ENCODE measurements around the gene AGER. TPM values are rescaled to one million over a fixed set of nuclear protein-coding genes. Genes with fewer than 3 reads are reported as not detected.

The AGER gene
- total and polyA plus RNA-seq, 2 donors (not counting 1 experiment from before 2014, with no cell fraction given): 29.9 to 38.8 TPM

DNA sequence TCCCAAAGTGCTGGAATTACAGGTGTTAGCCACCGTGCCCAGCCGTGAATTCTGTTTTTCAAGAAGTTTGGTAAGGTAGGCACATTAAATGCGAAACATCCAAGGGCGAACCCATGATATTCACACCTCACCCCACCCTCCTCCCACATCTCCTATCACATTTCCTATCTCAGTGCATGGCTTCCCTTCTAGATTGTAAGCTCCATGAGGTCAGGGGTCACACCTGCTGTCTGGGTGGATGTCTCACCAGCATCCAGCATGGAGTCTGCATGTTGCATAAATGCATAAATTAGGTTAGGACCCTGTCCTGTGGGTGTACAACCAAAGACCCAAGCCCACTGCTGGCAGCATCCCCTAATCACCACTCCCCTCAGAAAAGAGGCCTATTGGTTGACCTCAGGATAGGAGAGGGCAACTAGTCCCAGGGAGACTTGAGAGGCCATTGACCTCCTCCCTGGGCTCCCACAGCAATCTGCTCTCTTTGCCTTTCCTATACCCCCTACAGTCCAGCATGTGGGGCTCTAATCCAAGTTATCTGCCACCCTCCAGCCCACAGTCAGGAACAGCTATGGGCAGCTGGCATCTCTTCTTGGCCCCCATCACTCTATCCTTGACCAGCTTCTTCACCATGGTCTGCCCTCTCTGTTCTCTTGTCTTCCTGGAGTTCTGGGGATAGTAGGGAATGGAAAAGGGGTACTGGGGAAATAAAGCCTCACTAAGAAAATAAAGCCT lies 36.5 kb downstream of the AGER start:
- Histone ChIP-seq H3K4me1 (ENCODE audit: control insufficient read depth in 2 of 2, insufficient read depth in 2 of 2, low read length in 2 of 2) (peaks cover 15 to 22% of the 10 kb centered on the region in 2 donors), H3K79me2 (ENCODE audit: control insufficient read depth, insufficient read depth, low read length) (no peaks in the 10 kb centered on the region), H3K27me3 (replicated peaks in 1 of 4; ENCODE audit: control extremely low read depth in 1 of 4, control insufficient read depth in 3 of 4, insufficient read depth in 4 of 4, low read length in 3 of 4) (peaks cover 0 to 50% (median 27%) of the 10 kb centered on the region in 4 experiments), H3K9ac (ENCODE audit: low read length) (no peak overlapping the region), H3K36me3 (replicated peaks in 1 of 2; ENCODE audit: control extremely low read depth in 1 of 2, control insufficient read depth in 1 of 2, extremely low read depth in 1 of 2, insufficient read depth in 2 of 2, low read length in 1 of 2) (no peaks in the 10 kb centered on the region), H2AFZ (ENCODE audit: insufficient read depth, low read depth, low read length, poor library complexity, severe bottlenecking) (no peak overlapping the region), H3K4me2 (replicated peaks; ENCODE audit: low read depth, low read length, poor library complexity, severe bottlenecking) (no peak overlapping the region), H3K27ac (ENCODE audit: low read length in 2 of 2) (no peak overlapping the region), H3K4me3 (ENCODE audit: control extremely low read depth in 1 of 5, extremely low read depth in 1 of 5, insufficient read depth in 1 of 5, low read depth in 2 of 5, low read length in 4 of 5) (no peak overlapping the region), H3K9me3 (ENCODE audit: control extremely low read depth in 1 of 3, control insufficient read depth in 2 of 3, insufficient read depth in 1 of 3, low read length in 2 of 3) (peaks cover 0 to 16% (median 3%) of the 10 kb centered on the region in 3 donors), H4K20me1 (ENCODE audit: control insufficient read depth, insufficient read depth, low read length, poor library complexity, severe bottlenecking) (no peaks in the 10 kb centered on the region)
- TF ChIP-seq, protein P1, sequence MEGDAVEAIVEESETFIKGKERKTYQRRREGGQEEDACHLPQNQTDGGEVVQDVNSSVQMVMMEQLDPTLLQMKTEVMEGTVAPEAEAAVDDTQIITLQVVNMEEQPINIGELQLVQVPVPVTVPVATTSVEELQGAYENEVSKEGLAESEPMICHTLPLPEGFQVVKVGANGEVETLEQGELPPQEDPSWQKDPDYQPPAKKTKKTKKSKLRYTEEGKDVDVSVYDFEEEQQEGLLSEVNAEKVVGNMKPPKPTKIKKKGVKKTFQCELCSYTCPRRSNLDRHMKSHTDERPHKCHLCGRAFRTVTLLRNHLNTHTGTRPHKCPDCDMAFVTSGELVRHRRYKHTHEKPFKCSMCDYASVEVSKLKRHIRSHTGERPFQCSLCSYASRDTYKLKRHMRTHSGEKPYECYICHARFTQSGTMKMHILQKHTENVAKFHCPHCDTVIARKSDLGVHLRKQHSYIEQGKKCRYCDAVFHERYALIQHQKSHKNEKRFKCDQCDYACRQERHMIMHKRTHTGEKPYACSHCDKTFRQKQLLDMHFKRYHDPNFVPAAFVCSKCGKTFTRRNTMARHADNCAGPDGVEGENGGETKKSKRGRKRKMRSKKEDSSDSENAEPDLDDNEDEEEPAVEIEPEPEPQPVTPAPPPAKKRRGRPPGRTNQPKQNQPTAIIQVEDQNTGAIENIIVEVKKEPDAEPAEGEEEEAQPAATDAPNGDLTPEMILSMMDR (IDR thresholded peaks at IDR 0.05): no peak
- no peak for TF ChIP-seq EZH2 (IDR thresholded peaks at IDR 0.05; ENCODE audit: borderline replicate concordance, insufficient read depth, low read depth, low read length, poor library complexity, severe bottlenecking)
- DNase-seq (no peak), ATAC-seq (ENCODE audit: low read depth) (no peak)
- intact Hi-C loops (cut with micrococcal nuclease): no loop called here
- H3K27me3 Mint-ChIP-seq: peaks cover 57% of the 10 kb centered on the region
- H3K9me3 Mint-ChIP-seq (ENCODE audit: insufficient read depth): no peaks in the 10 kb centered on the region
- no peak overlapping the region for H3K4me3 Mint-ChIP-seq
- CTCF ChIA-PET: no interaction called here
- WGBS (ENCODE audit: insufficient coverage): 100% methylated on average over 2 of the region's 4 CpGs
- H3K4me1 Mint-ChIP-seq: peaks cover 30% of the 10 kb centered on the region
- no peak overlapping the region for H3K27ac Mint-ChIP-seq
- POLR2A ChIA-PET: no interaction called here

DNA sequence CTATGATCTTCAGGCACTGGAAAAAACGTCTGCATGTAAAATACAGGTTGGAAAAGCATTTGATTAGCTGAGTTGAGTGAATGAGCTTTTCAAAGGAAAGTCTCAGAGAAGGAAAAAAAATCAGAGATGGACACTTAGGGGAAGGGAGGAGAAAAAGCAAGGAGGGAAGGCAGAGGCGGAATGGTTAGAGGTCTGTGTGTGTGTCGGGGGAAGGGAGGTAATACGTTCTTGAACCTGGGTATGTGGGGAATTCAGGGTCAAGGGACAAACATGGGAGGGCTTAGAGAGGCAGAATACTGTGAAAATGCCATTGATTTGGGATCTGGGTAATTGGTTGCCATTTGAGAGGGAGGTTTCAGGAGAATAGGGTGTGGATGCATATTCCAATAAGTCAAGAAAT lies 37.4 kb downstream of the AGER start:
- Histone ChIP-seq H3K79me2 (ENCODE audit: control insufficient read depth, insufficient read depth, low read length) (no peaks in the 10 kb centered on the region), H3K4me3 (ENCODE audit: control extremely low read depth in 1 of 5, extremely low read depth in 1 of 5, insufficient read depth in 1 of 5, low read depth in 2 of 5, low read length in 4 of 5) (no peak overlapping the region), H3K4me2 (replicated peaks; ENCODE audit: low read depth, low read length, poor library complexity, severe bottlenecking) (no peak overlapping the region), H3K9me3 (ENCODE audit: control extremely low read depth in 1 of 3, control insufficient read depth in 2 of 3, insufficient read depth in 1 of 3, low read length in 2 of 3) (peaks cover 0 to 16% (median 3%) of the 10 kb centered on the region in 3 donors), H2AFZ (ENCODE audit: insufficient read depth, low read depth, low read length, poor library complexity, severe bottlenecking) (no peak overlapping the region), H3K36me3 (replicated peaks in 1 of 2; ENCODE audit: control extremely low read depth in 1 of 2, control insufficient read depth in 1 of 2, extremely low read depth in 1 of 2, insufficient read depth in 2 of 2, low read length in 1 of 2) (no peaks in the 10 kb centered on the region), H3K4me1 (ENCODE audit: control insufficient read depth in 2 of 2, insufficient read depth in 2 of 2, low read length in 2 of 2) (peaks cover 15 to 20% of the 10 kb centered on the region in 2 donors), H4K20me1 (ENCODE audit: control insufficient read depth, insufficient read depth, low read length, poor library complexity, severe bottlenecking) (no peaks in the 10 kb centered on the region), H3K9ac (ENCODE audit: low read length) (no peak overlapping the region), H3K27me3 (replicated peaks in 1 of 4; ENCODE audit: control extremely low read depth in 1 of 4, control insufficient read depth in 3 of 4, insufficient read depth in 4 of 4, low read length in 3 of 4) (peaks cover 0 to 43% (median 28%) of the 10 kb centered on the region in 4 experiments), H3K27ac (ENCODE audit: low read length in 2 of 2) (no peak overlapping the region)
- ATAC-seq (ENCODE audit: low read depth) (no peak), DNase-seq (no peak)
- POLR2A ChIA-PET: no interaction called here
- TF ChIP-seq EZH2 (IDR thresholded peaks at IDR 0.05; ENCODE audit: borderline replicate concordance, insufficient read depth, low read depth, low read length, poor library complexity, severe bottlenecking): no peak
- TF ChIP-seq, protein P1 (IDR thresholded peaks at IDR 0.05): no peak
- Mint-ChIP-seq H3K4me3 (no peak overlapping the region), H3K4me1 (peaks cover 26% of the 10 kb centered on the region), H3K27ac (no peak overlapping the region), H3K9me3 (ENCODE audit: insufficient read depth) (no peaks in the 10 kb centered on the region), H3K27me3 (peaks cover 55% of the 10 kb centered on the region)
- 73% methylated on average over 4 of the region's 4 CpGs for WGBS (ENCODE audit: insufficient coverage)
- intact Hi-C loops (cut with micrococcal nuclease): no loop called here
- CTCF ChIA-PET: no interaction called here
